ENCODE results near the gene RTN4RL2. TPM values are rescaled to one million over a fixed set of nuclear protein-coding genes. Genes with fewer than 3 reads are reported as not detected.

Gene RTN4RL2
- total and polyA plus RNA-seq, 9 donors = 0.23 to 2.0 (median 0.68) TPM; not detected in 1

- no peak for TF ChIP-seq POLR2A (IDR thresholded peaks at IDR 0.05)
- no peak for TF ChIP-seq CTCF (IDR thresholded peaks at IDR 0.05)
- no peak for TF ChIP-seq EP300 (IDR thresholded peaks at IDR 0.05)
- intact Hi-C loops (cut with DNase I) = no loop called here
- H3K27me3 ChIP-seq = no peaks in the 10 kb centered on the region
- H3K4me3 ChIP-seq = no peak overlapping the region
- no peaks in the 10 kb centered on the region for H3K36me3 ChIP-seq
- H3K27ac ChIP-seq = no peak overlapping the region
- DNase-seq = no peak
- no peaks in the 10 kb centered on the region for H3K9me3 ChIP-seq
- 67 to 71% (median 69%) methylated on average over 15 of the region's 15 CpGs for WGBS, 3 donors
- H3K4me1 ChIP-seq (ENCODE audit: insufficient read depth) = no peaks in the 10 kb centered on the region
Measured at GRCh38 chr11:57434640-57435546, 25.4 kb upstream of the RTN4RL2 start.

- H3K9me3 ChIP-seq = no peaks in the 10 kb centered on the region
- H3K27me3 ChIP-seq = no peaks in the 10 kb centered on the region
- H3K4me3 ChIP-seq = no peak overlapping the region
- H3K27ac ChIP-seq = no peak overlapping the region
- H3K36me3 ChIP-seq = no peaks in the 10 kb centered on the region
- no peak for TF ChIP-seq POLR2A (IDR thresholded peaks at IDR 0.05)
- no peak for TF ChIP-seq EP300 (IDR thresholded peaks at IDR 0.05)
- TF ChIP-seq CTCF (IDR thresholded peaks at IDR 0.05) = no peak
- H3K4me1 ChIP-seq (ENCODE audit: insufficient read depth) = no peaks in the 10 kb centered on the region
- DNase-seq = no peak
- intact Hi-C loops (cut with DNase I) = no loop called here
- 83 to 90% (median 85%) methylated on average over 7 of the region's 7 CpGs for WGBS, 3 donors
Measured at GRCh38 chr11:57436031-57436430, 24.3 kb upstream of the RTN4RL2 start.

- Histone ChIP-seq H3K27ac (no peak overlapping the region), H3K4me1 (ENCODE audit: insufficient read depth) (no peaks in the 10 kb centered on the region), H3K27me3 (no peaks in the 10 kb centered on the region), H3K9me3 (no peaks in the 10 kb centered on the region), H3K36me3 (no peaks in the 10 kb centered on the region), H3K4me3 (no peak overlapping the region)
- WGBS, 3 donors = 84 to 87% (median 86%) methylated on average over 12 of the region's 12 CpGs
- no peak for DNase-seq
- TF ChIP-seq CTCF (IDR thresholded peaks at IDR 0.05) = no peak
- no peak for TF ChIP-seq EP300 (IDR thresholded peaks at IDR 0.05)
- TF ChIP-seq POLR2A (IDR thresholded peaks at IDR 0.05) = no peak
- intact Hi-C loops (cut with DNase I) = no loop called here
Measured at GRCh38 chr11:57438345-57439285, 21.7 kb upstream of the RTN4RL2 start.

GRCh38 chr11:57439786-57440185, 20.5 kb upstream of the RTN4RL2 start:
- H3K4me1 ChIP-seq (ENCODE audit: insufficient read depth) = no peaks in the 10 kb centered on the region
- no peak for DNase-seq
- WGBS, 3 donors = 71 to 75% (median 74%) methylated on average over 6 of the region's 6 CpGs
- intact Hi-C loops (cut with DNase I) = no loop called here
- no peak overlapping the region for H3K4me3 ChIP-seq
- H3K36me3 ChIP-seq = no peaks in the 10 kb centered on the region
- H3K9me3 ChIP-seq = no peaks in the 10 kb centered on the region
- H3K27ac ChIP-seq = no peak overlapping the region
- H3K27me3 ChIP-seq = no peaks in the 10 kb centered on the region
- TF ChIP-seq CTCF (IDR thresholded peaks at IDR 0.05) (no peak), POLR2A (IDR thresholded peaks at IDR 0.05) (no peak), EP300 (IDR thresholded peaks at IDR 0.05) (no peak)

Measured in ovary (tissue), 9 donors.